Mucosa of descending colon (tissue), 3 donors: Measurements from ENCODE around the gene CAPN9. TPM values are rescaled to one million over a fixed set of nuclear protein-coding genes. Genes with fewer than 3 reads are reported as not detected.

Experiments
- ATAC-seq: fragments of 200-7000 bp; cut with Tn5 transposase; one replicate; pipeline ENCODE4 v1.9.1; 2020; ENCODE audit warnings: mild to moderate bottlenecking, moderate library complexity
- DNase-seq, 3 donors: peaks; one replicate each; pipeline ENCODE4 v3.0.0-alpha.2; 2020
- H3K36me3 ChIP-seq: fragments of 200-600 bp; one replicate; pipeline ENCODE4 v1.8.0; 2021; ENCODE audit warnings: low read depth, mild to moderate bottlenecking
- H3K4me1 ChIP-seq: fragments of 200-600 bp; one replicate; pipeline ENCODE4 v1.8.0; 2021; ENCODE audit warnings: low read depth, mild to moderate bottlenecking
- H3K4me3 ChIP-seq: fragments of 200-600 bp; one replicate; pipeline ENCODE4 v1.8.0; 2021; ENCODE audit warnings: mild to moderate bottlenecking
- H3K9me3 ChIP-seq: fragments of 200-600 bp; one replicate; pipeline ENCODE4 v1.8.0; 2021; ENCODE audit warnings: mild to moderate bottlenecking
- intact Hi-C, 2 donors: fragments of 100-400 bp; cut with DNase I in 1 of 2; cut with micrococcal nuclease in 1 of 2; formaldehyde crosslinking; loops; one replicate each; pipeline versions ENCODE4 v1.11.0 to v1.11.1; 2022; cut with DNase I, micrococcal nuclease
- total RNA-seq, 3 donors: library from RNA; stranded (reverse); fragmentation: NEBNext Ultra II Directional in 2 of 3; extraction: Animal tissue kit (Norgen Biotek cat#: 25700) in 2 of 3; gene quantifications; one replicate each; pipeline versions ENCODE4 v1.2.1 to v1.2.4, GENCODE V29; 2021 to 2023
- TF ChIP-seq, protein P1 (sequence below): fragments of 200-600 bp; IDR thresholded peaks from one replicate; pipeline ENCODE4 v1.8.0; 2022; ENCODE audit warnings: antibody characterized with exemption, mild to moderate bottlenecking
- donor health status: DM: no; HTN: no; CAD: no; lungs with moderate emphysema.
- donor health status: DM: no; HTN: no; CAD: no.
- donor health status: DM: no; HTN: yes; CAD: no.

Gene CAPN9
- total RNA-seq, 3 donors from 2014 or later, result 11.4 to 30.8 (median 28.8) TPM

GRCh38 chr1:230752407-230752806 lies 5.2 kb downstream of the CAPN9 start:
- Histone ChIP-seq H3K36me3 (no peaks in the 10 kb centered on the region), H3K4me3 (no peak overlapping the region), H3K4me1 (peaks cover 25% of the 10 kb centered on the region), H3K9me3 (no peaks in the 10 kb centered on the region)
- TF ChIP-seq, protein P1, sequence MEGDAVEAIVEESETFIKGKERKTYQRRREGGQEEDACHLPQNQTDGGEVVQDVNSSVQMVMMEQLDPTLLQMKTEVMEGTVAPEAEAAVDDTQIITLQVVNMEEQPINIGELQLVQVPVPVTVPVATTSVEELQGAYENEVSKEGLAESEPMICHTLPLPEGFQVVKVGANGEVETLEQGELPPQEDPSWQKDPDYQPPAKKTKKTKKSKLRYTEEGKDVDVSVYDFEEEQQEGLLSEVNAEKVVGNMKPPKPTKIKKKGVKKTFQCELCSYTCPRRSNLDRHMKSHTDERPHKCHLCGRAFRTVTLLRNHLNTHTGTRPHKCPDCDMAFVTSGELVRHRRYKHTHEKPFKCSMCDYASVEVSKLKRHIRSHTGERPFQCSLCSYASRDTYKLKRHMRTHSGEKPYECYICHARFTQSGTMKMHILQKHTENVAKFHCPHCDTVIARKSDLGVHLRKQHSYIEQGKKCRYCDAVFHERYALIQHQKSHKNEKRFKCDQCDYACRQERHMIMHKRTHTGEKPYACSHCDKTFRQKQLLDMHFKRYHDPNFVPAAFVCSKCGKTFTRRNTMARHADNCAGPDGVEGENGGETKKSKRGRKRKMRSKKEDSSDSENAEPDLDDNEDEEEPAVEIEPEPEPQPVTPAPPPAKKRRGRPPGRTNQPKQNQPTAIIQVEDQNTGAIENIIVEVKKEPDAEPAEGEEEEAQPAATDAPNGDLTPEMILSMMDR, result no peak
- intact Hi-C loops, result no loop called here
- DNase-seq (peak; percentile 84 to 90 (median 90)), ATAC-seq (peak; percentile 84)

DNA sequence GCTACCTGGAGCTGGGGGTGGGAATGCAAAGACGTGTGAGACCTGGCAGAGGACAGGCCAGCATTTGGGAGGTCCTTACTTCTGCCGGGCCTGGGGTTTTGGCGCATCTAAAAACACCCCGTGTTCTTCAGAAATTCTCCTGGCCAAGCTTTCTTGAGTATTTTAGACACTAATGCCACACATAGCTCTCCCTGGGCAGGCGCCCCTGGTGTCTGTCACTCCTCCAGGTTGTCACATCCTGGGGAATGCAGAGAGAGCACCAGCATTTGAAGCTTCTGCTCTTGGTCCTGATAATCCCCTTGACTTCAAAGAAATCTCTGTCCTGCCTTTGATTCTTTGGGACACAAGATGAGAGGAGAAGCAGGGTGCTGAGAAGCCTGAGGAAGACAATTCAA lies 6.0 kb downstream of the CAPN9 start:
- ATAC-seq, result no peak
- Histone ChIP-seq H3K4me1 (peaks cover 25% of the 10 kb centered on the region), H3K36me3 (no peaks in the 10 kb centered on the region), H3K9me3 (no peaks in the 10 kb centered on the region), H3K4me3 (no peak overlapping the region)
- intact Hi-C loops, result no loop called here
- DNase-seq, result no peak
- TF ChIP-seq, protein P1, result no peak

- DNase-seq (peak; percentile 74 to 78 (median 76)), ATAC-seq (peak; percentile 64)
- TF ChIP-seq, protein P1, result no peak
- Histone ChIP-seq H3K4me1 (peaks cover 25% of the 10 kb centered on the region), H3K9me3 (no peaks in the 10 kb centered on the region), H3K4me3 (no peak overlapping the region), H3K36me3 (no peaks in the 10 kb centered on the region)
- intact Hi-C loops, result no loop called here
These were observed 6.5 kb downstream of the CAPN9 start for GRCh38 chr1:230753586-230754251.

DNA sequence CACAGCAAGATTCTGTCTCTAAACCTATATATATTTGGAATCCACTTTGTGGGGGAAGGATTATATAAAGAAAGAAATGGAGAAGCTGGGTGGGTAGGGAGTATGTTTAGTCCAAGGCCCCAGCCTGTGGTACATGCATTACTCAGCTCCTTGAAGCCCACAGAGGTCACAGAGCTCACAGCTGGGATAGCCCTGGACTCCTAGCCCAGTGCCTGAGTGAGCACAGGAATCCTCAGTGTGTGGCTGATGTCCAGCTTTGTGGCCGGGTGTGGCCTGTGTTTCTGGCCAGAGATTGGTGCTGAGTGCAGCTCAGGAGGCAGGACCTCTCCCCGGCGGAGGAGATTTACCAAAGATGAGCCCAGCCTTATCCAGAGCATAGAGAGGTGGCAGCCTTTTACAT lies 7.6 kb downstream of the CAPN9 start:
- Histone ChIP-seq H3K4me3 (no peak overlapping the region), H3K9me3 (no peaks in the 10 kb centered on the region), H3K4me1 (peaks cover 25% of the 10 kb centered on the region), H3K36me3 (no peaks in the 10 kb centered on the region)
- no peak for ATAC-seq
- intact Hi-C loops, result no loop called here
- DNase-seq, result peak; percentile 48 to 57 (median 51)
- TF ChIP-seq, protein P1, result no peak

GRCh38 chr1:230757856-230758708 lies 10.9 kb downstream of the CAPN9 start:
- Histone ChIP-seq H3K4me3 (no peak overlapping the region), H3K36me3 (no peaks in the 10 kb centered on the region), H3K9me3 (no peaks in the 10 kb centered on the region), H3K4me1 (peaks cover 6% of the 10 kb centered on the region)
- no peak for ATAC-seq
- no peak for DNase-seq
- intact Hi-C loops, result no loop called here
- TF ChIP-seq, protein P1, result no peak
